ENCODE results near the gene NHLH2. TPM values are rescaled to one million over a fixed set of nuclear protein-coding genes. Genes with fewer than 3 reads are reported as not detected.

NHLH2 gene
- not detected for total RNA-seq

DNA sequence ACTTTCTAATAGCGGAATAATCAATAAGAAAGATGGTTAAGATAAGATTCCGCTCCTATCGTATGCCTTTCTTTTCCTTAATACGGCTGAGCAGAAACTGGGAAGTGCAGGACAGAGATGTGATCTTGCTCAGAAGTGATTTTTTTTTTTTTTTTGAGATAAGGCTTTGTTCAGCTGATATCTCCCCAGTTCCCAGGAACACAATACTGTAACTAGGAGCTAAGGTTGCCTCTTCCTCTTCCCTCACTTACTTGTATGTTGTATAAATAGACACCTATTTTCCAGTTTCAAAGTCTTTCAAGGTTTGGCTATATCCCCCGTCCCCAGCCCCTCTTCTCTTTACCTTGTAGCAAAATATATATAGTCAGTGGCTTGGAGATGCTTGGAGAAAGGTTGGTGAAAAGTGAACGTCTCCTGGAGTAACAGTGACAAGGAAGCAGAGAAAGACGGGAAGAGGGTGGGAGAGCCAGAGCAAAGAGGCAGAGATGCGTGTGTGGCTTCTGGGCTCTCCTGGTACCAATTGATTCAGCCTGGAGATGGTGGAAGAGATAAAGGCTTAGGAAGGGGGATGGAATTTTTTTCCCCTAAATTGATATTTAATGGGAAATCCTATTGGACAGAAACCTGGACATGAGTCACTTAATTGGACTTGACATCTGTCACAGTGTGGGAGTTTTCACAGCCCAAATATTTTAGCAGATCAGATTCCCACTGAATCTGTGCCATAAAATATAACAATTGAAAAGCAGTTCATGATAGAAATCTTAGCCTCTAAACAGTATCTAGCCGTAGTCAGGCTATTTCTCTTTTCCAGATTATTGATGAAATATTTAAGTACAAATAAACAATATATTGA, at the start of gene NHLH2:
Gene NHLH2, minus strand, starts transcription at position 522 of the 856 bp plus-strand sequence. CDS start 2,754 bp downstream, outside the sequence.
- H3K4me1 ChIP-seq = peaks cover 0 to 27% (median 23%) of the 10 kb centered on the region in 3 donors
- TF ChIP-seq POLR2AphosphoS5 (IDR thresholded peaks at IDR 0.05) (no peak), POLR2A (IDR thresholded peaks at IDR 0.05) (no peak), EP300 (IDR thresholded peaks at IDR 0.05) (no peak)
- TF ChIP-seq, protein P1, sequence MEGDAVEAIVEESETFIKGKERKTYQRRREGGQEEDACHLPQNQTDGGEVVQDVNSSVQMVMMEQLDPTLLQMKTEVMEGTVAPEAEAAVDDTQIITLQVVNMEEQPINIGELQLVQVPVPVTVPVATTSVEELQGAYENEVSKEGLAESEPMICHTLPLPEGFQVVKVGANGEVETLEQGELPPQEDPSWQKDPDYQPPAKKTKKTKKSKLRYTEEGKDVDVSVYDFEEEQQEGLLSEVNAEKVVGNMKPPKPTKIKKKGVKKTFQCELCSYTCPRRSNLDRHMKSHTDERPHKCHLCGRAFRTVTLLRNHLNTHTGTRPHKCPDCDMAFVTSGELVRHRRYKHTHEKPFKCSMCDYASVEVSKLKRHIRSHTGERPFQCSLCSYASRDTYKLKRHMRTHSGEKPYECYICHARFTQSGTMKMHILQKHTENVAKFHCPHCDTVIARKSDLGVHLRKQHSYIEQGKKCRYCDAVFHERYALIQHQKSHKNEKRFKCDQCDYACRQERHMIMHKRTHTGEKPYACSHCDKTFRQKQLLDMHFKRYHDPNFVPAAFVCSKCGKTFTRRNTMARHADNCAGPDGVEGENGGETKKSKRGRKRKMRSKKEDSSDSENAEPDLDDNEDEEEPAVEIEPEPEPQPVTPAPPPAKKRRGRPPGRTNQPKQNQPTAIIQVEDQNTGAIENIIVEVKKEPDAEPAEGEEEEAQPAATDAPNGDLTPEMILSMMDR (IDR thresholded peaks at IDR 0.05) = no peak
- no peak within 1 kb of the TSS for H3K27ac ChIP-seq
- ATAC-seq = no peak
- WGBS, 2 donors (ENCODE audit: low coverage in 1 of 2) = 19 to 25% methylated on average over 9 of the region's 9 CpGs
- H3K27me3 ChIP-seq = peaks cover 91% of the 10 kb centered on the region
- no peaks in the 10 kb centered on the region for H3K36me3 ChIP-seq
- H3K4me3 ChIP-seq = no peak within 1 kb of the TSS
- no peaks in the 10 kb centered on the region for H3K9me3 ChIP-seq

DNA sequence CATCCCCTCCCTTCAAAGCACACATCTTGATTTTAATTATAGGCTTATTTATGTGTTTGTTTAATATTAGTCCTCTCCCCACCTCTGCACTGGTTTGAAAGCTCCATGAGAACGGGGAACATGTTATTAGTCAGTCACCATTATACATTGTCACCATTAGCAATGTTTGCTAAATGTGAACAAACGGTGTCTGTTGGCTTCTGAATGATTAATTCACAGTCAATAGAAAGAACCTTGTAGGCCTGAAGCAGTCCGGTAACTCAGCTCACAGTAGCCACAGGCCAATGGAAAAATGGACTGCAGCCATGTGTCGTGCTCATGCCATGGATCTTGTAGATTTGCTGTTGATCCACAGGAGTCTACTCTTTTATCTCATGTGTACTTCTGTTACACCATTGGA, 49.7 kb upstream of the NHLH2 start:
- no peaks in the 10 kb centered on the region for H3K36me3 ChIP-seq
- no peak for TF ChIP-seq POLR2AphosphoS5 (IDR thresholded peaks at IDR 0.05)
- TF ChIP-seq EP300 (IDR thresholded peaks at IDR 0.05) = no peak
- no peak for TF ChIP-seq POLR2A (IDR thresholded peaks at IDR 0.05)
- no peaks in the 10 kb centered on the region for H3K4me1 ChIP-seq
- no peak overlapping the region for H3K4me3 ChIP-seq
- H3K9me3 ChIP-seq = no peaks in the 10 kb centered on the region
- H3K27me3 ChIP-seq = no peaks in the 10 kb centered on the region
- no peak for ATAC-seq
- WGBS, 2 donors (ENCODE audit: low coverage in 1 of 2) = 38 to 52% methylated on average over 2 to 4 of the region's 4 CpGs
- H3K27ac ChIP-seq = no peak overlapping the region

DNA sequence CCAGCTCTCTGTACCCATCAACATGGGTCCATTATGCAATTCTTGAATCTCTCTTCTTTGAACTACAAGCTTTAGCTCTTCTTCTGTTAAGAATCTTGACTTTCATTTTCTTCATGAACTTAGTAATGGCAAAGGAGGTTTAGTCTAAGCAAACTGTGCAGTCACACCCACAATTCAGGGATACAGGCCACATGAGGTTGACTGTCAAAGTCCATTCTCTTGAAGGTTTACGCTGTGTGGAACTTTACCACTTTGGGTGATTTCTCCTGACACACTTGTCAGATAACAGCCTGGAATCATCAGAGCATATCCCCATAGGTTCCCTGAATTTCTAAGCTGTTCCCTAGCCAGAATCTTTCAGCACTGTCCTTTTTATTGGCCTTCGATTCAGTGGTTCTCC, 48.0 kb upstream of the NHLH2 start:
- ATAC-seq = no peak
- Histone ChIP-seq H3K4me3 (no peak overlapping the region), H3K9me3 (no peaks in the 10 kb centered on the region), H3K27ac (no peak overlapping the region), H3K36me3 (no peaks in the 10 kb centered on the region), H3K27me3 (no peaks in the 10 kb centered on the region), H3K4me1 (no peaks in the 10 kb centered on the region)
- no peak for TF ChIP-seq POLR2A (IDR thresholded peaks at IDR 0.05)
- no peak for TF ChIP-seq EP300 (IDR thresholded peaks at IDR 0.05)
- no peak for TF ChIP-seq POLR2AphosphoS5 (IDR thresholded peaks at IDR 0.05)
- TF ChIP-seq, protein P1 (IDR thresholded peaks at IDR 0.05) = no peak
- whole genome bisulfite sequencing, 2 donors (ENCODE audit: low coverage in 1 of 2) = 86 to 88% methylated on average over 1 to 2 of the region's 2 CpGs

DNA sequence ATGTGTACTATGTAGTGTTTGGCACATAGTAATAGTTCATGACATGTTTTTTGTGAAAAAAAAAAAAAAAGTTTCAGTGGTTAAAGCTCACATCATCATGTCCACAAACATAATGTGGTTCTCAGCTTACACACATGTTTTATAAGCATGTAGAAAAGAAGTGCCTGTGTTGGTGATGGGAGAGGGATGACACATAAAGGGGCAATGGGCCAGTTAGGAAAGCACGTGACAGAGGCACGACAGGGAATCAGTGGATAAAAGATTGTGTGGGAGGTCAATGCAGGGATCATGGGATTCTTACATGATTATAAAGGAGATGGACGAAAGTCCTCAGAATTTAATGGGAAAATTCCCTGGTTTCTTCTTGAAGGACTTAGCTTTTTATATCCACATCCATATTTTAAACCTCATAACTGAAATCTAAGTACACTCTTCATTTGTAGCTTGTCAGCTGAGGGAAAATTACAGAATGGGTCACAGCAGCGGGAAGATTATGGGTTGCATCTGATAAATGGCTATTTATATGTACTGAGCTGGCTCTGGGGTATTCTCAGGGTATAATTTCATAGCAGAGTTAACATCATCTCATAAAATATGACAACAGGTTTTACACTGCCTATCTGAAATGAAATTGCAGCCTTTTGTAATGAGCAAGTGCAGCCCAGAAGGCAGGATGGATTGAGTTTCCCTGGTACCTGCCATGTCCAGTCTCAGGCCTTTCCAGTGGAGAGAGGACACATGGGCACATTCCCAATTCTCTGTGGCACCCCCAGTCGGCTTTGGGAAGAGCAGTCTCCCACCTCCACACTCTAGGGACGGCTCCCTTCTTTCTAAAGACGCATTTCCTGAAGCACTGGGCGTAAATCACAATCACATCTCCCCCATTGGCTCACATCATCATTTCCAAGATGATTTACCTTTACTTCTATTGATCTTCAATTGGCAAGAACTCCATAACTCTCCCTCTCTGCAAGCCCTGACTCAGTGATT, 42.3 kb upstream of the NHLH2 start:
- Histone ChIP-seq H3K27ac (no peak overlapping the region), H3K9me3 (no peaks in the 10 kb centered on the region), H3K36me3 (no peaks in the 10 kb centered on the region), H3K4me3 (no peak overlapping the region), H3K4me1 (no peaks in the 10 kb centered on the region), H3K27me3 (peaks cover 15% of the 10 kb centered on the region)
- ATAC-seq = no peak
- 68 to 70% methylated on average over 4 to 8 of the region's 8 CpGs for WGBS, 2 donors (ENCODE audit: low coverage in 1 of 2)
- no peak for TF ChIP-seq POLR2AphosphoS5 (IDR thresholded peaks at IDR 0.05)
- TF ChIP-seq POLR2A (IDR thresholded peaks at IDR 0.05) = no peak
- TF ChIP-seq, protein P1 (IDR thresholded peaks at IDR 0.05) = no peak
- no peak for TF ChIP-seq EP300 (IDR thresholded peaks at IDR 0.05)

DNA sequence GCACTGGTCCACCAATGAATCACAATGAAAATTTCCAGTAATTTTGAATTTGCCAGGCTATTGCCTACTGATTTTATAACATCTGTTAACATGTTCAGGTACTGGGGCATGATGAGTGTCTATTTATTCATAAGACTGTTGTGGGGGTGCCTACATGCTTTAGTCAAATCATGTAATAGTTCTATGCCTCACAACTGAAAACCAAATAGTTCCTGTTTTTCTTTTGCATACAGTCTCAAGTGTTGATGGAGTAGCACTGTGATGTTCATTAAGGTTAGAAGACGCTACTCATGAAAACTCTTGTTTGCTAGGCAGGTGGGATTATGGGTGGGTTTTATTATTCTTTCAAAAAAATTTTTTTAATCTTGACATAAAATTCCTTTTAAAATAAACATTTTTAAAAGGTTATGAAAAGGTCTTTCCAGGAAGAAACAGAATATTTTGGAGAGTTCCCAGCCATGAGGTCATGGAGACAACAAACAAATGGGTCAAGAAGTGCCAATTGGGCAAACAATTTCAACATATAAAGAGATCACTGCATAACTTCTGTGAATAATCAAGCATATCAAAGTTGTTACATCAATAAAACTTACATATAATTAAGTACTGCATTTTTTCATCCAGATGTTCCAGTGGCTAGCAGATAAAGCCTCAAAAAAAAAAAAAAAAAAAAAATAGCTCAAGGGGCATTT, 40.2 kb upstream of the NHLH2 start:
- H3K4me1 ChIP-seq = no peaks in the 10 kb centered on the region
- 85 to 100% methylated on average over 1 of the region's 1 CpG for WGBS, 2 donors (ENCODE audit: low coverage in 1 of 2)
- H3K36me3 ChIP-seq = no peaks in the 10 kb centered on the region
- no peaks in the 10 kb centered on the region for H3K9me3 ChIP-seq
- H3K27me3 ChIP-seq = peaks cover 19% of the 10 kb centered on the region
- TF ChIP-seq POLR2AphosphoS5 (IDR thresholded peaks at IDR 0.05) (no peak), EP300 (IDR thresholded peaks at IDR 0.05) (no peak), POLR2A (IDR thresholded peaks at IDR 0.05) (no peak)
- TF ChIP-seq, protein P1 (IDR thresholded peaks at IDR 0.05) = no peak
- no peak overlapping the region for H3K4me3 ChIP-seq
- no peak overlapping the region for H3K27ac ChIP-seq
- ATAC-seq = no peak

All from gastroesophageal sphincter (tissue), 4 donors.